ENCODE measurements around the gene SF3A2. TPM values are rescaled to one million over a fixed set of nuclear protein-coding genes. Genes with fewer than 3 reads are reported as not detected.
A peak's percentile ranks its signal among the peaks of the same experiment; 100 is the strongest.

SF3A2 gene
- total RNA-seq, 1 experiment from 2014 or later, result 184 TPM

- no peak for ATAC-seq
- TF ChIP-seq SOX15 (CRISPR knock-in tag; IDR thresholded peaks at IDR 0.05), result no peak
- TF ChIP-seq TEAD4 (CRISPR knock-in tag; IDR thresholded peaks at IDR 0.05), result no peak
- no peak for TF ChIP-seq ZNF232 (CRISPR knock-in tag; IDR thresholded peaks at IDR 0.05)
- TF ChIP-seq, protein P1, sequence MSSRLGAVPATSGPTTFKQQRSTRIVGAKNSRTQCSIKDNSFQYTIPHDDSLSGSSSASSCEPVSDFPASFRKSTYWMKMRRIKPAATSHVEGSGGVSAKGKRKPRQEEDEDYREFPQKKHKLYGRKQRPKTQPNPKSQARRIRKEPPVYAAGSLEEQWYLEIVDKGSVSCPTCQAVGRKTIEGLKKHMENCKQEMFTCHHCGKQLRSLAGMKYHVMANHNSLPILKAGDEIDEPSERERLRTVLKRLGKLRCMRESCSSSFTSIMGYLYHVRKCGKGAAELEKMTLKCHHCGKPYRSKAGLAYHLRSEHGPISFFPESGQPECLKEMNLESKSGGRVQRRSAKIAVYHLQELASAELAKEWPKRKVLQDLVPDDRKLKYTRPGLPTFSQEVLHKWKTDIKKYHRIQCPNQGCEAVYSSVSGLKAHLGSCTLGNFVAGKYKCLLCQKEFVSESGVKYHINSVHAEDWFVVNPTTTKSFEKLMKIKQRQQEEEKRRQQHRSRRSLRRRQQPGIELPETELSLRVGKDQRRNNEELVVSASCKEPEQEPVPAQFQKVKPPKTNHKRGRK (CRISPR knock-in tag; IDR thresholded peaks at IDR 0.05; ENCODE audit: borderline replicate concordance), result no peak
- TF ChIP-seq KAT7 (CRISPR knock-in tag; IDR thresholded peaks at IDR 0.05; ENCODE audit: borderline replicate concordance), result no peak
- TF ChIP-seq E2F5 (CRISPR knock-in tag; IDR thresholded peaks at IDR 0.05), result no peak
- no peak for TF ChIP-seq HMGA2 (CRISPR knock-in tag; IDR thresholded peaks at IDR 0.05)
- Mint-ChIP-seq H3K27me3 (ENCODE audit: low read depth) (peaks cover 5% of the 10 kb centered on the region; the same call in 1 of the 2 replicates), H3K4me1 (peaks cover 38% of the 10 kb centered on the region), H3K4me3 (peak overlapping the region; percentile 93), H3K9me3 (no peaks in the 10 kb centered on the region), H3K36me3 (peaks cover 30% of the 10 kb centered on the region), H3K27ac (peak overlapping the region; percentile 91)
- ChIA-PET CTCF (interaction anchor here (1.0 to 4.7 kb wide), 5 partner anchors 10 to 85 kb away, joined by 3 to 65 read pairs (median 21); partner anchors contain the start of gene AMH), POLR2A (no interaction called here)
- no peak for DNase-seq (ENCODE audit: low spot score)
These were observed 4.5 kb downstream of the SF3A2 start for GRCh38 chr19:2240881-2241760.

DNA sequence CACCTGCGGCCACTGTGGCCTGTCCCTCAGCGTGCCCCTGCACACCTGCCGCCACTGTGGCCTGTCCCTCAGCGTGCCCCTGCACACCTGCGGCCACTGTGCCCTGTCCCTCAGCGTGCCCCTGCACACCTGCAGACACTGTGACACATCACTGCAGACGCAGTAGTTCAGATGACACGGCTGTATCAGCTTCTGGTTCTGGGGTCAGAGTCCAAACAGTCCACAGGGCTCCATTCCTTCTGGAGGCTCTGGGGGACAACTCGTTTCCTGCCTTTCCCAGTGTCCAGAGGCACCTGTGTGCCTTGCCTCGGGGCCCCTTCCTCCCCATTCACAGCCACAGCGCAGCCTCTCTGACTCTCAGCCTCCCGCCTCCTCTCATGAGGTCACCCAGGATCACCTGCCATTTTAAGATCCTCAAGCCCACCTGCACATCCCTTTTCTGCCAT, 5.5 kb downstream of the SF3A2 start:
- Mint-ChIP-seq H3K36me3 (peaks cover 30% of the 10 kb centered on the region), H3K27me3 (ENCODE audit: low read depth) (no peaks in the 10 kb centered on the region), H3K9me3 (no peaks in the 10 kb centered on the region), H3K4me1 (peaks cover 38% of the 10 kb centered on the region), H3K27ac (peak overlapping the region; percentile 93), H3K4me3 (no peak overlapping the region)
- DNase-seq (ENCODE audit: low spot score) (no peak), ATAC-seq (no peak)
- POLR2A ChIA-PET, result no interaction called here
- TF ChIP-seq, protein P2, sequence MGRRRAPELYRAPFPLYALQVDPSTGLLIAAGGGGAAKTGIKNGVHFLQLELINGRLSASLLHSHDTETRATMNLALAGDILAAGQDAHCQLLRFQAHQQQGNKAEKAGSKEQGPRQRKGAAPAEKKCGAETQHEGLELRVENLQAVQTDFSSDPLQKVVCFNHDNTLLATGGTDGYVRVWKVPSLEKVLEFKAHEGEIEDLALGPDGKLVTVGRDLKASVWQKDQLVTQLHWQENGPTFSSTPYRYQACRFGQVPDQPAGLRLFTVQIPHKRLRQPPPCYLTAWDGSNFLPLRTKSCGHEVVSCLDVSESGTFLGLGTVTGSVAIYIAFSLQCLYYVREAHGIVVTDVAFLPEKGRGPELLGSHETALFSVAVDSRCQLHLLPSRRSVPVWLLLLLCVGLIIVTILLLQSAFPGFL (CRISPR knock-in tag; IDR thresholded peaks at IDR 0.05; ENCODE audit: borderline replicate concordance), result no peak
- TF ChIP-seq ATF1 (CRISPR knock-in tag; IDR thresholded peaks at IDR 0.05) (no peak), FOXJ3 (CRISPR knock-in tag; IDR thresholded peaks at IDR 0.05; ENCODE audit: borderline replicate concordance) (no peak), HMGA2 (CRISPR knock-in tag; IDR thresholded peaks at IDR 0.05) (no peak), ZBTB21 (CRISPR knock-in tag; IDR thresholded peaks at IDR 0.05; ENCODE audit: borderline replicate concordance) (no peak), NR1H2 (CRISPR knock-in tag; IDR thresholded peaks at IDR 0.05) (no peak), E2F1 (CRISPR knock-in tag; IDR thresholded peaks at IDR 0.05) (no peak)
- CTCF ChIA-PET, result no interaction called here

DNA sequence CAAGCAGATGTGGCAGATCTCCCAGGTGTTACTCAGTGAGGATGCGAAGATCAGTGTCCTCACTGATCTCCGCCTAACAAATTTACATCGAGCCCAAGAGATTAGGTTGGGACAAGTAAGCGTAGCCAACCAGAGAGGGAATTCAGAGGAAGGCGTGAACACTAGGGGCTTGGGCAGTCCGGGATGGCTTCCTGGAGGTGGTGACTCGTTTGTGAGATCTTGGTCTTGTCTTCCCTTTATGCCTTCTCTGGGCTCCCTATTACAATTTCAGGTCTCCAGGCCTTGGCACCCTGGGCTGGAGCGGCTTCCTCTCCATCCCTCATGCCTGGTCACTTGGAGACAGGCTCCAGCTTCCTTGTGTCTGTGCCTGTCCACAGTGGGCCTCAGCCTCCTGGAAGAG, 6.2 kb downstream of the SF3A2 start:
- POLR2A ChIA-PET, result interaction anchor here (0.8 kb wide), 1 partner anchor 11 kb away, joined by 3 read pairs; no protein-coding TSS in a partner anchor
- Mint-ChIP-seq H3K36me3 (peaks cover 28% of the 10 kb centered on the region), H3K4me3 (no peak overlapping the region), H3K9me3 (no peaks in the 10 kb centered on the region), H3K27ac (peak overlapping the region; percentile 93), H3K4me1 (peaks cover 32% of the 10 kb centered on the region), H3K27me3 (ENCODE audit: low read depth) (no peaks in the 10 kb centered on the region)
- CTCF ChIA-PET, result interaction anchor here (1.3 kb wide), 1 partner anchor 11 kb away, joined by 5 read pairs; no protein-coding TSS in a partner anchor
- DNase-seq (ENCODE audit: low spot score) (no peak), ATAC-seq (no peak)
- TF ChIP-seq E2F5 (CRISPR knock-in tag; IDR thresholded peaks at IDR 0.05) (no peak), USF2 (CRISPR knock-in tag; IDR thresholded peaks at IDR 0.05) (no peak), PRRX2 (CRISPR knock-in tag; IDR thresholded peaks at IDR 0.05) (no peak), ZNF219 (CRISPR knock-in tag; IDR thresholded peaks at IDR 0.05; ENCODE audit: borderline replicate concordance) (no peak), NR3C1 (CRISPR knock-in tag; conservative IDR thresholded peaks at IDR 0.05; ENCODE audit: low read depth) (no peak), ZSCAN18 (CRISPR knock-in tag; IDR thresholded peaks at IDR 0.05) (no peak), NR1H2 (CRISPR knock-in tag; IDR thresholded peaks at IDR 0.05) (no peak), ZNF138 (CRISPR knock-in tag; conservative IDR thresholded peaks at IDR 0.05) (no peak), MAX (CRISPR knock-in tag; IDR thresholded peaks at IDR 0.05) (no peak)
- TF ChIP-seq, protein P3, sequence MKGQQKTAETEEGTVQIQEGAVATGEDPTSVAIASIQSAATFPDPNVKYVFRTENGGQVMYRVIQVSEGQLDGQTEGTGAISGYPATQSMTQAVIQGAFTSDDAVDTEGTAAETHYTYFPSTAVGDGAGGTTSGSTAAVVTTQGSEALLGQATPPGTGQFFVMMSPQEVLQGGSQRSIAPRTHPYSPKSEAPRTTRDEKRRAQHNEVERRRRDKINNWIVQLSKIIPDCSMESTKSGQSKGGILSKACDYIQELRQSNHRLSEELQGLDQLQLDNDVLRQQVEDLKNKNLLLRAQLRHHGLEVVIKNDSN (CRISPR knock-in tag; IDR thresholded peaks at IDR 0.05), result no peak
